IPS-11a (cell line): ENCODE measurements around the gene PGM3.

Experiments used
- H3K4me3 ChIP-seq: one replicate; pipeline ENCODE4 v1.5.1; 2013; ENCODE audit warnings: low read depth, low read length, control low read depth

PGM3 gene

DNA sequence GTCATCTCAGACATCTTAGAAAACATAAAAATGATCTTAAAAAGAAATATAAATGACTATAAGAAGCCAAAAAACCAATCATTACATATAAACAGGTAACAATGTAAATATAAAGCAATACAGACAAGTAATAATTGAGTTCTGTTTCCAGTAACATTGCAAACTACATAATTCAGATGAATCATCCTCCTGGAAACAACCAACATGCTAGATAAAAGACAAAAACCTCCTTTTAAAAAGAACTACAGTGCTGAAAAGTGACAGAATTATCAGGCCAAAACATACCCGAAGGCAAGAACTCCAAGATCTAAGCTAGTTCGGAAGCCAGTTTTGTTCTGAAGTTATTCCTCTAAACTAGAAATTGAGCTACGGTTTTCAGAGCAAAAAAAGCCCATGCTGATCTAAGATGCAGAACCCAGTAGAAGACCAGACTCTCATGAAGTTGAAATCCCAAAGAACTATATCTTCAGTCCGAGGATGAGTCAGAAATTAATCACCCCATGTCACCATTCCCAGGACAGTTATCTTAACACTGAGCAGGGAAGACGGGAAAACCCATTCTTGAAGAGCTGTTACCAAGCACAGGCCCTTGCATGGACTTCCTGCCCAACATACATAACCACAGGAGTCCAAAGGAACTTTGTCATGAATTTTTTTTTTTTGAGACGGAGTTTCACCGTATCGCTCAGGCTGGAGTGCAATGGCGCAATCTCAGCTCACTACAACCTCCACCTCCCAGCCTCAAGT is 9.8 kb downstream of the PGM3 start:
- H3K4me3 ChIP-seq = no peak overlapping the region

DNA sequence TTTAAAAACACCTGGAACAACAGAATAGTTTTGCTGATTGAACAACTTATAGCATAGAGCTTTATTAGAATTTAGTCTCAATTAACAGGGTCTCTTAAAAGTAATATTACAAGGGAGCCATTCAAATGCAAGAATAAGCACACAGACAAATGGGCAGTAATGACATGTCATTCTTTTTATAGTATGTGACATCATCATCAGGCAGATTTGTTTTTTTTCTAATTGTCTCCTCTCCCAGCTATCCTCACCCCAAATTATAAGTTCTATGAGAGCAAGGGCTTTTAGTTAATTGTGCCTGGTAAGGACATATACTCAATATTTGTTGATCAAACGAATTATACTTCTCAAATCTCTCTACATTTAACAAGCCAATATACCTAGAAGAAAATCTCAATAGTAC is 11.0 kb downstream of the PGM3 start:
- H3K4me3 ChIP-seq = no peak overlapping the region

DNA sequence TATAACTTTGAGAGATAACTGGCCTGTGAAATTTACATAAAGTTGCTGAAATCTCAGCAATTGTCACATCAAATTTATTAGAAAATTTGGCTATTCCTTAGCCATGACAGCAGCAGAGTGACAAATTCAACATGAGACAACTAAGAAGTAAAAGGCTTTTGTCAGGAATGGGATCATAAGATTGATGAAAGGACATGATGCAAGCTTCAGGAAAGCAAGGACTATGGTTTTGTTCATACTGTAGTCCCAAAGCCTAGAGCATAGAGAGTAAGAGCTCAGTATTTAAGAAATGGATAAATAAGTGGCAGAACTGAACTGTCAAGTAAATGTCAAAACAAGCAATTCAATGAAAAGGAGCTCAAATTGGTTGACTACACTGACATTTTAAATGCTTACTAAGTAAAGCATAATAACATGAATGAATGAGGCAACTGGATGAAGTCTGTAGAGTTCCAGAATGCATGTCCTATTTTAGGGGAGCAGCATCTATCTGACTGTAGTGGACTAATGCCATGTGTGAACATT is 12.6 kb downstream of the PGM3 start:
- H3K4me3 ChIP-seq = no peak overlapping the region

DNA sequence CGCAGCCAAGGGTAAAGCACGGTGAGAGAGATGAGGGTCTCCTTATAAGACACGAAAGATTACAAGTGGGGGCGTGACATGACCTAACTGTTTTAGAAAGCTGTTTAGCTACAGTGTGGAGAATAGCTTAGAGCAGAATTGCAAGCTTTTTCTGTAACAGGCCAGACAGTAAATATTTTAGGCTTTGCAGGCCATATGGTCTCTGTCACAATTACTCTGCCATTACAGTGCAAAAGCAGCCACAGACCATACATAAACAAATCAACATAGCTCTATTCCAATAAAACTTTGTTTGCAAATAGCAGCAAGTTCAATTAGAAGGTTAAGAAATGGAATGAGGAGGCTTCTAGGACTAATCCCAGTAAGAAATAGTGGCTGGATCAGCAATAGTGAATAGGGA is 16.8 kb downstream of the PGM3 start:
- H3K4me3 ChIP-seq = no peak overlapping the region

DNA sequence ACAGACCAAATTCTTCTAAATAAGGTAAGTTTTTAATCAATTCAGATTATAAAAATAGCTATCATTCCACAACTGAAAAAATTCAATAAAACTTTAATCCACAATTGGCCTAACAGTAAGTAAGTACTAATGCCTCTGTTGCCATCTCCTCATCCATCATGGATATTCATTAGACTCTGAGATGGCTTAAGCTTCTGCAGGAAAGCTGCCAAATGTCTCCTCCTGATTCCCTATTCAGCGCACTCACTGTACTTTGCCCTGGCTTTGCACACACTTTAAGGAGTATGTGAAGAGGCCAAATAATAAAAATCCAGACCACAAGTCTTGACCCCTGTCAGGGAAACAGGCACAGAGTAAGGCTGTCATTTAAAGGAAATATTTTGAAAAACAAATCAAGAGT is 23.6 kb downstream of the PGM3 start:
- H3K4me3 ChIP-seq = no peak overlapping the region

DNA sequence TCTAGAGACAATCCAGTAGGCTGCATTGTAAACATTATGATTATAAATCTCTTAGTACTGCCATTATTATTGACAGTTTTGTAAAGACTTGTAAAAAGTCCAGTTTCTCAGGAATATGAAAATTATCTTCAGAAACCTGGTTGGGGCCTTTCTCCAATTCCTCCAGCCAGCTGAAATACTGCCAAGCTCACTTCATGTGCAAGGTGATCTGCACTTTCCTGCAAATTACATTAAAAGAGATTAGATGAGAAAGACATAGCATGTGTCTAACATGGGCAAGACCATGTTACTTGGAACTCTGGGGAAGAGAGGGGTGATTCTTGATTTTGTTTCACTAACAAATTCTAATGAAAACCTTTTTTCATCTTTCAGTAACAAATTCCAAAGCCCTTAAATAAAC is 24.0 kb downstream of the PGM3 start:
- H3K4me3 ChIP-seq = no peak overlapping the region

DNA sequence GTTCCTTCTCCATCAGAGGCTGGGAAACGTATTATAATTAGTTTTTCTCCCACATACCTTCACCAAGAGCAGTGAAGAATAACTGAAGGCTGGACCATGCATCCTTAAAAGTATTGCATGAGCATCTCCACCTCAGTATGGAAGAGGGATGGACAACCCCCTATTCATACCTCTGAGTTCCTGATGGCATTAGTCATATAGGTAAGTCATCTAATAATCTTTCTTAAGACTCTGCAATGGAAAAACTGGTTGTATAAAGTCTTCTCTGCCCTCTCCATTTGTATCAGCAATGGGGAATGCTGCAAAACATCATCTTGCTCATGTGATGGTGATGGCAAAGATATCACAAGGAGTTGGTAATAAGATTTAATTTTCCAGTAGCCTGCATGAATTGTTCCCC is 24.5 kb downstream of the PGM3 start:
- H3K4me3 ChIP-seq = no peak overlapping the region

DNA sequence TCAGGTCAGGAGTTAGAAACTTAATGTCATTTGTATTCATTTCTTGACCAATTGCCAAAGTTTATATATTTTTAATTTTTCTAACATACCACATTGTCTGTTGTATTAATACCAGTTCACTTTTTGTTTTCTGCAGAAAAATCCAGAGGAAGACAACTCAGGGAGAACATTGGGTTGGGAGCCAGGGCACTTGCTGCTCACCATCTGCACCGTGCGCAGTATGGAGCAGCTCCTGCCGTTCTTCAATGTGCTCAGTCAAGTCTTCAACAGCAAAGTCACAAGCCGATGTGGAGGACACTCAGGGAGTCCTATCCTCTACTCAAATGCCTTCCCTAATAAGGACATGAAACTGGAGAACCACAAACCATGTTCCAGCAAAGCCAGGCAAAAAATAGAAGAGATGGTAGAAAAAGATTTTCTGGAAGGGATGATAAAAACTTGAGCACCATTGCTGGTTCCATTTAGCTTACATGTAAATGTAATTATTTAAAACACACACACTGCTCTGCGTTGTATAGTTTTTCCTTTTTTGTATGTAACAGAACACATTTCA is 25.3 kb downstream of the PGM3 start:
- H3K4me3 ChIP-seq = no peak overlapping the region

DNA sequence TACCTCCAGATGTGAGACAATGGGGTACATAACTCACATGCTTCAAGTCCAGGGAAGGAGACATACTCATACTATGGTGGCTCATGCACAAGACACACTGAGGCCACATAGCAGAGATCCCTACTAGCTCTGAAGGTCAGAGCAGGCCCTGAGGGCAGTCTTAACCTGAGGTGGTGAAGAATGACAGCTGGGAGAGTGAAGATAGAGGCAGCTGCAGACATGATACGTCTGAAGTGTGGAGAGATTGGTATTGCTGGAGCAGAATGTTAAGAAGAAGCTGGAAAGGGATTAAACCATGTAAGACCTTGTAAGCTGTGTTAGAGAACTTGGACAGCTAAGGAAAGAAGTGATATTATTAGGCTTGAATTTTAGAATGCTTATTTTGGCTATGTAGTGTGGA is 32.9 kb downstream of the PGM3 start:
- no peak overlapping the region for H3K4me3 ChIP-seq

DNA sequence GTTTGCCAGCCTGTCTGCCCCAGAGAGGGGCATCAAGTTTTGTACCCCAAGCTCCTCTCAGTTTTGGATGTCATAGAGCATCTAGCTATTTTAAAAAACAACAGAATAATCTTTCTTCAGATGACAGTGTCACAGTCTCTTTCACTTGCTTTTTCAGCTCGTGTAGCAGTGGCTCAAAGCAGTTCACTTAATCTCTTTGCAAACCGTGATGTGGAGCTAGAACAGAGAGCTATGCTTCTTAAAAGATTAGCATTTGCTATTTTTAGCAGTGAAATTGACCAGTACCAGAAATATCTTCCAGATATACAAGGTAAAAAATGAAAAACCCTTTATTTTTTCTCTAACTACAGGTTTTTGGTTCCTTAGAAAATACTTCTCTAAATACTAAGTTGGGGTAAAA is 37.3 kb downstream of the PGM3 start:
- no peak overlapping the region for H3K4me3 ChIP-seq

DNA sequence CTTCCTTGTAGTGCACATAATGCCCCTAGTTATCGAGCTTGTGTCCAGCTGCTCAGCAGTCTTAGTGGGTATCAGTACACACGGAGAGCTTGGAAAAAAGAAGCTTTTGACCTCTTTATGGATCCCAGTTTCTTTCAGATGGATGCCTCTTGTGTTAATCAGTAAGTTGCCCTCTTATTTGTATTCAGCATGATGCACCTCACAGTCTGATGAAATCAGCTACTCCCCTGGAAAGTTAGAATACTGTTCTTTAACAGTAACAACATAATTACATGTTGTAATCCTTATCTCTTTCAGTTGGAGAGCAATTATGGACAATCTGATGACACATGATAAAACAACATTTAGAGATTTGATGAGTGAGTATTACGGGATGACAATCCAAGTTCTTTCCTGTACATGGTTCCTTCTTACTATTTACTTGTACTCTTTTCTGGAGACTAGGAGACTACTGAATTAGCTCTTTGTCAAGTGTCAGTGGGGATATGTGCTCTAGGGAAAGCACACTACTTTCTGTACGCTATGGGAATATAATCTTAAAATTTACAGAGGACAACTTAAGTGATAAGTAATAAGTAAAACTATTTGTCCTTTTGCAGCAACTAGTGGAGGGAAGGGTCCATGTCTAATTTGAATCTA is 39.1 kb downstream of the PGM3 start:
- H3K4me3 ChIP-seq = no peak overlapping the region

DNA sequence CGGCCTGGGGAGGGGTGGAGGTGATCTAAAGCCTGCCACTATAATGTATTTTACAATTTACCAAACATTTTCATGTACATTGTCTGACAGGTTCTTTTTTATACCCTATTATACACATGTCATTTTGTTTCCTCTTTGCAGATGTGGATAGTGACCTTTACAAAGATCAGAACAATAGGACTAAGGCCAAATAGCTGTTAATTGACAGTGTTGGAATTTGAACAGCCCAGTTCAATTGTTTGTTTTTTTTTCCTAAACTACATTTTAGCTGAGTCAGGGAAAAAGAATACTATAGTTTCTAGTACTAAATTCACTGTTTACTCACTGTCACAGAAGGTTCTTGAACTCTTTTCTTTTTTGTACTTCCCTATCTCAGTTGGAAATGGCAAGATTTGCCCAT is 40.2 kb downstream of the PGM3 start:
- H3K4me3 ChIP-seq = no peak overlapping the region

DNA sequence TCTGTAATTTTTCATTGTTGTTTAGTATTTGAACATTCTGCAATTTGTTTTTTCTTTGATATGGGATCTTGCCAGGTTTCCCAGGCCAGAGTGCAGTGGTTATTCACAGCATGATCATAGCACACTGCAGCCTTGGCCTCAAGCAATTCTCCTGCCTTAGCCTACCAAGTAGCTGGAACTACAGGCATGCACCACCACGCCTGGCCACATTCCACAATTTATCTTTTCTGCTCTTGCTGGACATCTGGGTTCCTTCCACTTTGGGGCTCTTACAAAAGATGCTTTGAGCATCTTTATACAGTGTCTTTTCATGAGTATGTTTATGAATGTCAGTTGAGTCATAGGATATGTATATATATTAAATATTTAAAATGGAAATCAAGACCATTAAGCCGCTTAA is 42.0 kb downstream of the PGM3 start:
- H3K4me3 ChIP-seq = no peak overlapping the region

DNA sequence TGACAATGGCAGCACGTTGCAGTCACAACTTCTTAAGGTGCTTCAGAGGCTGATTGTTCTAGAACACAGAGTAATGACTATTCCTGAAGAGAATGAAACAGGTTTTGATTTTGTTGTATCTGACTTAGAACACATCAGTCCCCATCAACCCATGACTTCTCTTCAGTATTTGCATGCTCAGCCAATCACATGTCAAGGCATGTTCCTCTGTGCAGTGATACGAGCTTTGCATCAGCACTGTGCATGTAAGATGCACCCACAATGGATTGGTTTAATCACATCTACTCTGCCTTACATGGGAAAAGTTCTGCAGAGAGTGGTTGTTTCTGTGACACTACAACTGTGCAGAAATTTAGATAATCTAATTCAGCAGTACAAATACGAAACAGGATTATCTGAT is 54.3 kb downstream of the PGM3 start:
- no peak overlapping the region for H3K4me3 ChIP-seq

DNA sequence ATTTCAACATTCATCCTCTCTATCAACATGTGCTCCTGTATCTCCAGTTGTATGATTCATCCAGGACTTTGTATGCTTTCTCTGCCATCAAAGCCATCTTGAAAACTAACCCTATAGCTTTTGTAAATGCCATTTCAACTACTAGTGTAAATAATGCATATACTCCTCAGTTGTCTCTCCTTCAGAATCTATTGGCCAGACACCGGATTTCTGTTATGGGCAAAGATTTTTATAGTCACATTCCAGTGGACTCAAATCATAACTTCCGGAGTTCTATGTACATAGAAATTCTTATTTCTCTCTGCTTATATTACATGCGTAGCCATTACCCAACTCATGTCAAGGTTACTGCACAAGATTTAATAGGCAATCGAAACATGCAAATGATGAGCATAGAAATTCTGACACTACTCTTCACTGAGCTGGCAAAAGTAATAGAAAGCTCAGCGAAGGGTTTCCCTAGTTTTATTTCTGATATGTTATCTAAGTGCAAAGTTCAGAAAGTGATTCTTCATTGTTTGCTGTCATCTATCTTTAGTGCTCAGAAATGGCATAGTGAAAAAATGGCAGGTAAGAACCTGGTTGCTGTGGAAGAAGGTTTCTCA is 54.8 kb downstream of the PGM3 start:
- H3K4me3 ChIP-seq = no peak overlapping the region

DNA sequence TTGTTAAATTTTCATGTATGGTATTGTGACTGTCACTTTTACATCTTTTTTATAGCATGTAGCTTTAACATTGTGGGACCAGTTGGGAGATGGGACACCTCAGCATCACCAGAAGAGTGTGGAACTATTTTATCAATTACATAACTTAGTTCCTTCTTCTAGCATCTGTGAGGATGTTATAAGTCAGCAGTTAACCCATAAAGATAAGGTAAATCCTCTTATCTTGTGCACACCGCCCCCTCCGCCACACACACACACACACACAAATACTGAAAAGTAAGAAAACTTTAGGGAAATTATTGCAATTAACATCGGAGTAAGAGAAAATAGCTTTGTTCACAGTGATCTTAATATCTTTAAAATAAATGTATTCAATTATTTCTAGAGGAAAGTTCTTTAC is 60.9 kb downstream of the PGM3 start:
- no peak overlapping the region for H3K4me3 ChIP-seq

DNA sequence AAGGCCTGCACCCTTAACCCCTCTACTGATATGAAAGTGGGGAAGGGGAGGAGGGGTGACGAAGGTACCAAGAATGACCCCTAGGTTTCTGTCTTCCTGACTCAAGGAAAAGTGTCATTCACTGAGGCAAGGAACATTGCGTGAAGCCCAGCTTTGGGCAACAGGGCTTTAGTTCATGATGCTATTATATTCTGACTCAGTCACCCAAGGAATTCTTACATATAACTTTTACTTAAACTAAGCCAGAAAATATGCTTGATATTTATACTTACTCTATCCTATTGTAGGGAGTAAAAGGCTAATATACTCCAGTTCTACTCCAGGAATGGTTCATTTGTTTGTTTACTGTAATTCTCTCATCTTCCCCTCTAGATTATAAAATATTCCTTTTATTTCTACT is 65.1 kb downstream of the PGM3 start:
- no peak overlapping the region for H3K4me3 ChIP-seq

DNA sequence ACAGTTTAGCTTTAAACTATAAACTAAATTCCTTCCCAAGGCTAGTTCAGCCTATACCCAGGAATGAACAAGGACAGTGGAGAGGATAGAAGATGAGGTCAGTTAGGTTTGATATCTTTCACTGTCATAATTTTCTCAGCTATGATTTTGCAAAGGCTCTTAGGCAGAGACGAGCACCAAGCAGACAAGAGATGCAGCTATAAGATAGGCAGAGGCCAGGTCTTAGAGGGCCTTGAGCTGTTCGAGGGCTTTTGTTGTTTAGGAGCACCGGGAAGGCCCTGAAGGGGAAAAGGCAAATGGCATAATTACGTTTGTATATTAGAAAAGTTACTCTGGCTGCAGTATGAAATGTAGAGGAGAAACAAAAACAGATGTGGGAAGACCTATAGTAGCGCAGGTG is 65.8 kb downstream of the PGM3 start:
- no peak overlapping the region for H3K4me3 ChIP-seq

DNA sequence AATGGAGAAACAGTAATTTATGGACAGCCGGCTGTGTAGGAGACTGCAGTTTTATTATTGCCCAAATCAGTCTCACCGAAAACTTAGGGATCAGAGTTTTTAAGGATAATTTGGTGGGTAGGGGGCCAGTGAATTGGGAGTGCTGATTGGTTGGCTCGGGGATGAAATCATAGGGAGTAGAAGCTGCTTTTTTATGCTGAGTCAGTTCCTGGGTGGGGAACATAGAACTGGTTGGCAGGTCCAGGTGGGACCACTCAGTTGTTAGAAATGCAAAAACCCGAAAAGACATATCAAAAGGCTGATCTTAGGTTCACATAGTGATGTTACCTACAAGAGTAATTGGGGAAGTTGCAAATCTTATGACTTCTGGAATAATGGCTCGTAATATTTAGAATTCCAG is 66.3 kb downstream of the PGM3 start:
- H3K4me3 ChIP-seq = no peak overlapping the region

DNA sequence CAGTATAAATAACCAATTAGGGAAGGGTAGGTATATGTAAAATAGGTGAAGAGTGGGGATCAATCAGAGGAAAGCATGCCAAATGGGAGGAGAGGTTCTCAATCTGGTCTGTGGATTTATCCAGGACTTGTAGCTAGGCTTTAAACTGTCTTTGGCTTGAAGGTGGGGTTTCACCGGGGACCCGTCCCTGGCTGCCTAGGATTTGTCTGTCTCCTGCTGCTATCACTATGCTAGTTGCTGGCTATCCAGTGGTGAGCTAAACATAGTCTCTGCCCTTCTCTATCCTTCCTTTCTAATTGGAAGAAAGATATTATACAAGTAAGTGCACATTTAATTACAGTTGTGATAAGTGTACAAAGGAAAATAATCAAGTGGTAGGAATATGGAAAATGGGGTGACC is 66.8 kb downstream of the PGM3 start:
- no peak overlapping the region for H3K4me3 ChIP-seq

DNA sequence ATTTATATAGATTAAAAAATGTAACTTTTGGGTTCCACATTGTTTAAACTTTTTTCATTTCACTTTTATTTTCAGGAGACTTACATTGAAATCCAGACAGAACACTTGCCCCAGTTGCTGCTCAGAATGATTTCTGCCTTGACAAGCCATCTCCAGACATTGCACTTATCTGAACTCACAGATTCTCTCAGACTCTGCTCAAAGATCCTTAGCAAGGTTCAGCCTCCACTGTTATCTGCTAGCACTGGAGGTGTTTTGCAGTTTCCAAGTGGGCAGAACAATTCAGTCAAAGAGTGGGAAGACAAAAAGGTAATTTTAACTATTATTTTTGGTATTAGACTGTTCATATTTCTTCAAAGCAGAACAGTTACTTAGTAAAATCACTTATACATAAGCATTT is 67.6 kb downstream of the PGM3 start:
- H3K4me3 ChIP-seq = no peak overlapping the region

DNA sequence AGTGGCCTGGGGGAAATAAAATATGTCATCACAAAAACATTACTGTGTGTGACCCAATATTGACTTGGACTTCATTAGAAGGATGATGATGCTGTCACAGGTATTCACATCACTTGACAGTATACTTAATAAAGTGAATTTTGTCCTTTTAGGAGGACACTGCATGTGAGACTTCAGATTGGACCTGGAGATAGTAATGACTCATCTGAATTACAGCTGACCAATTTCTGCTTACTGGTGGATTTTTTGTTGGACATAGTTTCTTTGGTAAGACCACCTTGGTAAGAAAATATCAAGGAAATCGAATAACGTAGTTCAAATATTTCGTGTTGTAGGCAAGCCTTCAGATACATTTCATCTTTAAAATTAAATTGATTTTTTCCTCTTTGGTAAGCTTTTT is 68.5 kb downstream of the PGM3 start:
- no peak overlapping the region for H3K4me3 ChIP-seq
